Measurements from ENCODE around the gene PRKAA1.

- TF ChIP-seq POLR2A (IDR thresholded peaks at IDR 0.05; ENCODE audit: low read depth) (no peak), POLR2AphosphoS5 (IDR thresholded peaks at IDR 0.05) (no peak), EP300 (IDR thresholded peaks at IDR 0.05) (no peak)
- TF ChIP-seq, protein P1, sequence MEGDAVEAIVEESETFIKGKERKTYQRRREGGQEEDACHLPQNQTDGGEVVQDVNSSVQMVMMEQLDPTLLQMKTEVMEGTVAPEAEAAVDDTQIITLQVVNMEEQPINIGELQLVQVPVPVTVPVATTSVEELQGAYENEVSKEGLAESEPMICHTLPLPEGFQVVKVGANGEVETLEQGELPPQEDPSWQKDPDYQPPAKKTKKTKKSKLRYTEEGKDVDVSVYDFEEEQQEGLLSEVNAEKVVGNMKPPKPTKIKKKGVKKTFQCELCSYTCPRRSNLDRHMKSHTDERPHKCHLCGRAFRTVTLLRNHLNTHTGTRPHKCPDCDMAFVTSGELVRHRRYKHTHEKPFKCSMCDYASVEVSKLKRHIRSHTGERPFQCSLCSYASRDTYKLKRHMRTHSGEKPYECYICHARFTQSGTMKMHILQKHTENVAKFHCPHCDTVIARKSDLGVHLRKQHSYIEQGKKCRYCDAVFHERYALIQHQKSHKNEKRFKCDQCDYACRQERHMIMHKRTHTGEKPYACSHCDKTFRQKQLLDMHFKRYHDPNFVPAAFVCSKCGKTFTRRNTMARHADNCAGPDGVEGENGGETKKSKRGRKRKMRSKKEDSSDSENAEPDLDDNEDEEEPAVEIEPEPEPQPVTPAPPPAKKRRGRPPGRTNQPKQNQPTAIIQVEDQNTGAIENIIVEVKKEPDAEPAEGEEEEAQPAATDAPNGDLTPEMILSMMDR (IDR thresholded peaks at IDR 0.05): no peak
Observed at GRCh38 chr5:40733434-40733833, 64.7 kb downstream of the PRKAA1 start.

Data from esophagus muscularis mucosa (tissue), 4 donors.